ACHN (cell line): ENCODE measurements around the gene CD163L1.
"Not testable (repeated sequence)": the region's sequence is repeated elsewhere in the genome, so short reads cannot be mapped to it uniquely, and the experiment has no call there.

Experiments used
- DNase-seq: peaks from one replicate; pipeline ENCODE4 v3.0.0-alpha.2; 2015
- in situ Hi-C: cut with HindIII; loops from 2 replicates; pipeline ENCODE4 v1.10.0; 2017; ENCODE audit warnings: low sequenced_read_pairs, low pct_ligation_motif_present, low pct_unique_long_range_greater_than_20kb

CD163L1 gene

DNA sequence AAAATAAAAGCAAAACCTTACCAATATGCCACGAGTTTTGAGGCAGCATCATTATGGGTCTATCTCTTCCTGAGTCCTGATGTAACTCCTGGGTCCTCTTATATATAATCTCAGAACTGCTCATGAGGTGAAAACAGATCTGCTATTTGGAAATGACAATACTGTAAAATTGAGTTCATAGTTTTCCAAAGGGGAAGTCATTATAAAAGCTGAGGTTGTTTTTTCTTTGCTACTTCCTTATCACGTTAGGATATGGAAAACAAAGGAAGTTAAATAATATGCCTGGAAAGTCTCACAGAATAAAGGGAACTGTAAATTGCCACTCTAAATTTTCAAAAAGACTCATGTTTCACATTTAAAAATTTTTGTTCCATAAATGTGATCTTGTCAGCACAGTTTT, at the start of gene CD163L1:
Gene CD163L1 (minus strand): TSS at position 78 of the 400 bp plus-strand sequence. CDS start 26 bp downstream, at position 52.
- DNase-seq, result no peak
- in situ Hi-C loops, result no loop called here

DNA sequence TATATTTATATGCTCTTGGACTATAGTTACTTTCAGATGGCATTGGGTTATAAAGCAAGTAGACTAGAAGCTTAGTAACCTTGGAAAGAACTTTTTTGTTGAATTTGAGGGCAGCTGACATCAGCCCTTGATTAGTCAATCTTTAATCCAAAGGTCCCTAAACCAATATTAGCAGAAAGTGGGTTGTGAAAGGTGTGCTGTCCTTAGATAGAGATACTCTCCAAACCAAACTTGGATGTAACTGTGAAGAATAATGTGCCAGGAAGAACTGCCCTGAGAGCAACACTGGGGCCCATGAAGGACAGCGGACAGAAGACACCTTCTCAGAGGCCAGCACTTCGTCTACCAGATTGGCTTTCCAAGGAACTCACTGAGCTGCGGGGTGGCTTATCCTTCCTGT, 49.1 kb upstream of the CD163L1 start:
- DNase-seq, result no peak
- in situ Hi-C loops, result no loop called here

DNA sequence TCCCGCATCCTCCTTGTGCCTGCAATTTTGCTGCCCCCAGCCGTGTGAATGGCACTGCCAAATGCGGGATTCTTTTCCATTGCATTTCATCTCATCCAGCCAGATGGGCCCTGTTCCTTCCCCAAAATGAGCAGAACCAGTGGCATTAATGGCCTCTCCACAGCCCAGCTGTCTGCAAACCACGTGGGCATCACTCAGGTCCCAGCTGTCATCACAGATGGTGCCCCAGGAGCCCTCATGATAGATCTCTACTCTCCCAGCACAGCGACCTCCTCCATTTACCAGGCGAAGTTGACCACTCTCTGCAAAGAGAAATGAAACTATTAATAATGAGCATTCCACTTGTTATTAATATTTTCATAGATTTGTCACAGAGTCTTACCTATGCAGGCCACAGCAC, 42.6 kb upstream of the CD163L1 start:
- DNase-seq, result no peak
- in situ Hi-C loops, result no loop called here

DNA sequence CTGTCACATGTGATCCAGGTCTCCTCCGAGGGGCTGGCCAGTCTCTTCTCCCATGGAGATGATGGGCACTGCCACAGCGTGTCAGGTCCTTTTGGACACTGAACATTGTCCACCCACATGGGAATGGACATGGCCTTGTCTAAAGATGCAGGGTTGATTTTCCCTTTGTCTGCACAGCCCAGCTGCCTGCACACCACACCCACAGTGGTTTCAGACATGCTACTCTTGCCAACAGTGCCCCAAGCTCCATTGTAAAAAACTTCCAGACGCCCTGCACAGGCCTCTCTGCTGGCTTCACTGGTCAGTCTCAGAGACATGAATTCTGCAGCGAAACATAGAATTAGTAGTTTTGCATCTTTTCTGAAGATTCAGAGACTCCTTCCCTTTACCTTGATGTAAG, 41.1 kb upstream of the CD163L1 start:
- DNase-seq, result no peak
- in situ Hi-C loops, result no loop called here

DNA sequence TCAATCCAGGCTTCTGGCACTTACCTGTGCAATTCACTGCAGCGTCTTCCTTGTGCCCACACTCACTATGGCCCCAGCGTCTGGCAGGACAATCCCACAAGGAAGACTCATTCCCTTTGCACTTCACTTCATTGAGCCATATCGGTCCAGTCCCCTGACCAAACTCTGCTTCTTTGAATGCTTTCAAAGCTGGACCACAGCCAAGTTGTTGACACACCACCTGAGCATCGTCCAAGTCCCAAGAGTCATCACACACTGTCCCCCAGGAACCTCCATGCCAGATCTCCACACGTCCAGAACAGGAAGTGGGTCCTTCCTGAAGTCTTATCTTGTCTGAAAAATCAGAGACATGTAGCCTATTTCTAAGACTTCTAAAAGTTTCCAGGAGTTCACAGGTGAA, 39.4 kb upstream of the CD163L1 start:
- no peak for DNase-seq
- in situ Hi-C loops, result no loop called here

DNA sequence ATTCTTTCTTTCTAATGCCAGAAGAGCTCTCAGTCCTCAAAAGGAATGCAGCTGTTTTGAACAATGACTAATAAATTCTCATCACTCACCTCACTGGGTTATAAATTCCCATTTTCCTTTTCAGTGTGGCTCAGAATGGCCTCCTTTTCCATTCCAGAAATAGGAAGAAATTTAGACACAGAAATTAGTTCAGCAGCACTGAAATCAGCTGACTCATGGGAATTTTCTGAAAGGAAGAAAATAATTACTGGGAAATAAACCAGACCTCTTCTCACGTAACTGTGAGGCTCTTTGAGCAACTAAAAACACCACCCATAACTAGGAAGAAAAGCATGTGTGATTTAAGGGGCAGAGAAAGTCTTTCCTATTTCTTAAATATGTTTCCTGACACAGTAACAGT, 35.8 kb upstream of the CD163L1 start:
- no peak for DNase-seq
- in situ Hi-C loops, result no loop called here

DNA sequence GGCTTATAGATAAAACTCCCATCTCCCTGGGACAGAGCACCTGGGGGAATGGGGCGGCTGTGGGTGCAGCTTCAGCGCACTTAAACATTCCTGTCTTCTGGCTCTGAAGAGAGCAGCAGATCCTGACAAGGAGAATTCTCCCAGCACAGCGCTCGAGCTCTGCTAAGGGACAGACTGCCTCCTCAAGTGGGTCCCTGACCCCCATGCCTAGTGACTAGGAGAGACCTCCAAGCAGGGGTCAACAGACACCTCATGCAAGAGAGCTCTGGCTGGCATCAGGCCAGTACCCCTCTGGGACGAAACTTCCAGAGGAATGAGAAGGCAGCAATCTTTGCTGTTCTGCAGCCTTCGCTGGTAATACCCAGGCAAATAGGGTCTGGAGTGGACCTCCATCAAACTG, 28.1 kb upstream of the CD163L1 start:
- in situ Hi-C loops, result no loop called here
- DNase-seq, result no peak

DNA sequence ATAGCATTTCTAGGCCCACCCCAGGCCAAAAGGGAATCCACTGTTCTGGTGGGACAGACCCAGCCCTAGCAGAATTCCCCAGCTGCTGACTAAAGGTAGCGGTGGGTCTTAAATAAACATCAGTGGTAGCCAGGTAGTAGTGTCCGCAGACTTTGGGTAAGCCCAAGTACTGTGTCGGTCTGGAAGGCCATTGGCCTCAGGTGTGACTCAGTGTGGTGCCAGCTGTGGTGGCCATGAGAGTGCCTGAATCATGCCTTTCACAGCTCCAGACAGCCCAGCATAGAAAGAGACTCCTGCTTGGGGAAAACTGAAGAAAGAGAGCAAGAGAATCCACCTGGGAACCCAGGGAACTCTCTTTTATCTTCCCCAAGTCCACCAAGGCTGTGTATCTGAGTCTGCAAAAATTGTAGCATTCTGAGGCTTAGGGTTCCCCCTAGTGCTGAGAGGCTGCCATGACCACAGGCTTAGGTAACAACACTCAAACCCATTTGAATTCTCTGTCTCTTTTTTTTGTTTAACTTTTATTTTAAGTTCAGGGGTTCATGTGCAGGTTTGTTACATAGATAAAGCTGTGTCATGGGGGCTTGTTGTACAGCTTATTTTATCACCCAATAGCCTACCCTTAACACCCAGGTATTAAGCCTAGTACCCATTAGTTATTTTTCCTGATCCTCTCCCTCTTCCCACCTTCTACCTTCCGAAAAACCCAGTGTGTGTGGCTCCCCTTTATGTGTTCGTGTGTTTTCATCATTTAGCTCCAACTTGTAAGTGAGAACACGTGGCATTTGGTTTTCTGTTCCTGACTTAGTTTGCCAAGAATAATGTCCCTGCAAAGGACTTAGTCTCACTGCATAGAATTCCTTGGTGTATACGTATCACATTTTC, 16.7 kb upstream of the CD163L1 start:
- in situ Hi-C loops, result no loop called here
- peak; percentile 55 for DNase-seq

DNA sequence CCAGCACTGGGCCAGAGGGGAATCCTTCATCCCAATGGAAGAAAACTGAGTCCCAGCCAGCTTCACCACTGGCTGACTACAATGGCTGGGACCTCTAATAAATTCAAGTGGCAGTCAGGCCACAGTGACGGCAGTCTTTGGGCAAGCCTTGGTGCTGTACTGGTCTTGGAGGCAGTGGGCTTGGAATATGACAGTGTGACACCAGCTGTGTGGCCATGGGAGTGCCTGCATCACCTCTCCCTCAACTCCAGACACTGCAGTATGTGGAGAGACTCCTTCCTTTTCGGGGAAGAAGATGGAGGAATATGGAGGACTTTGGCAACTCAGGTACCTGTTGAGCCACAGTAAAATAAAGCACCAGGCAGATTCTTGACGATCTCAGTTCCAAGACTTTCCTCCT, 16.0 kb upstream of the CD163L1 start:
- in situ Hi-C loops, result no loop called here
- no peak for DNase-seq

DNA sequence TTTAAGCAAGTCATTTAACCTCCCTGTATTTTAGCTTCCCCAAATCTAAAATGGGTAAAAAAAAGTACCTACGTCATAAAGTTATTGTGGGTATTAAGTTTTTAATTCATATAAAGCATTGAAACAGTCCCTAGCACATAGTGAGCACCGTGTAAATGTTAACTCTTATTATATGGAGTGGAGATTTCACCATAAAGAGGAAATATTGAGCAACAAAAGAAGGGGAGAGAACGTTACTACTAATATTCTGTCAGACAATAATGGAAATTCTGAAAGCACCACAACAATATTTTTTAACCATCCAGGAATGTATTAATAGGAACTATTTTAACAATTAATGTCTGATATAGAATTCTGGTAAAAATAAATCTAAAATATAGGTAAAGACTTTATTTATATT, 7.8 kb upstream of the CD163L1 start:
- in situ Hi-C loops, result no loop called here

DNA sequence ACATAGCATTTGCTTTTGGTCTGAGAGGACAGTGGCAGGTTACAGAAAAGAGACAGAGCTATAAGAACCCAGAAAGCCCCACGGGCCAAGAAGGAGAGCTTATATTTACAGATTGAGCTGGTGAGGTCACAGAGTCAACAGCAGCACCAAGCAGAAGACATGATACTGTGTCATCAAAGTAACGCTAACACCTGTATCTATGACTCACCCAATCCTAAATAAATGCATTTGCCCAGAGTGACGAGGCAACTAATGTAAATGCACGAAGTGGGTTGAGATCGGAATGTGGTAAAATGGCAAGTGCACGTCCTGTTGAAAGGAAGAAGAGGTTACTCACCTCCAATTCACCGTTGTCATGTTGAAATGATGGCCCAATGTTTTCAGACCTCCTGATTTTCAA, 6.7 kb upstream of the CD163L1 start:
- in situ Hi-C loops, result no loop called here
- DNase-seq, result no peak

More for the DNA sequence above, 7.8 kb upstream of the CD163L1 start:
- DNase-seq, result no peak

DNA sequence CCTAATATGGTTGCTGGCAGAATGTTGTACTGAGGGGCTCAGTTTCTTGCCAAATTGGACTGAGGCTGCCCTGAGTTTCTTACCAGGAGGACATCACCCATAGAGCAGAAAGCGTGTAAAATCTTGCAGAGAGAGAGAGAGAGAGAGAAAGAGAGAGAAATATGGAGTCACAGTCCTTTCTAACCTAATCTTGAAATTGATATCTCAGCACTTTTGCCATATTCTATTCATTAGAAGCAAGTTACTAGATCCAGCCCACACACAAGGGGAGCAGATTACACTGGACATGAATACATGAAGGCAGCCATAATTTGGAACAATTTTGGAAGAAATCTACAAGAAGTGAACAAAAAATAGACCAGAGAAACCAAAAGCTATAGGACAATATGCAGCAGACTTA, 4.1 kb upstream of the CD163L1 start:
- no peak for DNase-seq
- in situ Hi-C loops, result no loop called here

DNA sequence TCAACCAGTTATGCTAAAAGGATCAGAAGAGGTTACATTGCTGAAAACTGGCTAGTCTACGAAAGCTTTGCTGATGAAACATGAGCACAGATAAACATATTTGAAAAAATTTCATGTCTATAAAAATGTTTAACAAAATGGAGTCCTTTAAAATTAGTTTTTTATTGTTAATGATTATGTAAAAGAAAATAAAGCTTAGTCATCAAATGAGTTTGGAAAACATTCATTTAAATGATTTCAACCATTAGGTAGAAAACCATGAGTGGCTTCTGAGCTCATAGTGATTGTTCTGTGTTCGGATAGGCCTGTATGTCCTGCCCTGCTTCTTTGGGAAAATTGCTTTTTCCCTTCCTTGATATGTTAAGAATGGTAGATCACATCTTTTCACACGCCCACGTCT, 584 bp upstream of the CD163L1 start:
- in situ Hi-C loops, result no loop called here
- no peak for DNase-seq

DNA sequence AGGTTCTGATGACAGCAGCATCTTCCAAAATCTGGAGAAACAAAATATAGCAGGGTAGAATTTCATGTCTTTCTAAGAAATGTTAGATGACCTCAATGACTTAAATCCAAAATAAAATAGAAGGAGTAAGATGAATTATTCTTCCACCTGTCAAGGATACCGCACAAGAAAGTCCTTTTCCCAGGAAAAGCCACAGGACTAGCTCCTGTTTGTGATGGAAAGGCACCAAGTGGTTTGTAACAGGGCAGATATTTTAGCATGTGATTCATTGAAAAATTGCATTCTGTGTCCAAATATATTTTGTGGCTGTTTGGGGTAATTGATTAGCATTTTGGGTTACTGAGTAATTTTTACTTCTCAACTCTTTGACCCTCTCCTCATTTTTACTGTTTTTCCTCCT, 2.7 kb downstream of the CD163L1 start:
- no peak for DNase-seq
- in situ Hi-C loops, result no loop called here

DNA sequence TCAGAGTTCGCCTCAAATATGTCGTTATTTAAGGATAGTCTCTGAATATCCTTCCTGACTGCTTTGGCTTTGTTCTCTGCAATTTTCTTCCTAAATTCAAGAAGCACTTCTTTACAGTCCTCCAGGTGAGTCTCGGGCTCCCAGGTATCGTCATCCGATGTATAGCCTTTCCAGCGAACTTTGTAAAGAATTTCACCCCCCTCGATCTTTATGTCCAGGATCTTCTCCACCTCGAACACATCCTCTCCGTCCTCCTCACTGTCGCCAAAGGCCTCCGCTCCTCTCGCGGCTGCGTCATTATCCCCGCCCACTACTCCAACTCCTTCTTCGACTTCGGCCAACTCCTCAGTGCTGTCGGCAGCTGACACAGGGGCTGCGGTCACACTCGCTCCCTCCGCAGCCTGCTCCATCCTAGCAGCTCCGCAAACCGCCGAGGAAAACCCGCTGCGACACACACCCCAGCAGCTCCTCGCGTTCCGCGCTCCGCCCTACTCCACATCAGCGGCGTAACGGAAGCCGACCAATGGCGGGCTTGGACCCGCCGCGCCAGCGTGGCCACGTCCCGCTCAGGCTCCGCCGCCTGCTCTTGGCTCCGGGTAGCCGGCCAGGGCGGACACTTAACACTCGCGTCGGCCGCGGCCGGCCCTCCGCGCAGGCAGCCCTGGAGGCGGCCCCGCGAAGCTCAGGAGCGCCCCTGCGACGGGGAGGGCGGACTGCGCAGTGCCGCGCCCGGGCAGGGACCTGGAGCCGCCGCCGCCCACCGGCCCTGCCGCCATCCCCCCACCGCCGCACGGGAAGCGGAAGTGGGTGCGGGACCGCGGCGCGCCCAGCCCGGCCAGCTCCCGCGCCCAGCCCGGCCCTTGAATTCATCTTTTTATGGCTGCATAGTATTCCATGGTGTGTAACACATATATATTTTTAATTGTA, 4.1 kb downstream of the CD163L1 start:
- no peak for DNase-seq
- in situ Hi-C loops, result no loop called here

DNA sequence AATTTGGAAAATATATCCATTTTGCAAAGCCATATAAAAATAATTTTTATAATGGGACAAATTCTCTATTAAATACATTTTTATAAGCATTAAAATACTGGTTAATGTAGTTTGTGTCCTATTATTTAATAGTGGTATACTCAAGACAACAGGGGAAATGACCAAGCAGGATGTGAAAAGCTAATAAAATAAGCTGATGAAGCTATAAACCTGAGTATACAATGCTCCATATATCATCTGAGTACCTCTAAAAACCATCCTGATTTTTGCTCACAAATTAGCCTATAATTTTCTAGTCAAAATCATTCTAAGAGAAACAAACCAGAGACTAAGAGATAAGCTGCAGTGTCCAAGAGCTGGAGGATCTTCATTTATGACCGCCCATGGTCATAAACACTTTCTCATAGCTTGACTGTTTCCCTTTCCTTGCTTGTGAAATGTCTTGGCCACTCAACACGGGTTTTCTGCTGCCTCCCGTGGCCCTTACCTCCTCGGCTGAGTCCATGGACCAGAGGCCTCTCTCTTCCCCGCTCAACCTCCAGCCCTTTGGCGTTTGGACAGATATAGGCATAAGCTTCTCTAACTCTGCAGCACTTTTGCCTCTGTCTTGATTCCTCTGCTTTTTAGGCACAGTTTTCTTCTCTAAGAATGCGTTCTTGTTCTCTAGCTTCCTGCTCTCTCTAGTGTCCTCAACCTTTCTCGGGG, 5.5 kb downstream of the CD163L1 start:
- DNase-seq, in situ Hi-C loops: not testable (repeated sequence)

DNA sequence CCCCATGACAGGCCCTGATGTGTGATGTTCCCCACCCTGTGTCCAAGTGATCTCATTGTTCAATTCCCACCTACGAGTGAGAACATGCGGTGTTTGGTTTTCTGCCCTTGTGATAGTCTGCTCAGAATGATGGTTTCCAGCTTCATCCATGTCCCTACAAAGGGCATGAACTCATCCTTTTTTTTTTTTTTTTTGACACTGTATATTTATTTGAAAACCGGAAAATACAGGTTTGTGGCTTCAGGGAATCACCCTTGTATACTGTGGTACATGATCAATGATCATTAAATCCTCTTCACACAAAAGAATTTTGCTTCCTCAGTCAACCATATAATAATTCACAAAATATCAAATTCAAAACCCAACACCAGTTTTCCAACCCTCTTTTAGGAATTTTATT, 6.5 kb downstream of the CD163L1 start:
- DNase-seq, in situ Hi-C loops: not testable (repeated sequence)

DNA sequence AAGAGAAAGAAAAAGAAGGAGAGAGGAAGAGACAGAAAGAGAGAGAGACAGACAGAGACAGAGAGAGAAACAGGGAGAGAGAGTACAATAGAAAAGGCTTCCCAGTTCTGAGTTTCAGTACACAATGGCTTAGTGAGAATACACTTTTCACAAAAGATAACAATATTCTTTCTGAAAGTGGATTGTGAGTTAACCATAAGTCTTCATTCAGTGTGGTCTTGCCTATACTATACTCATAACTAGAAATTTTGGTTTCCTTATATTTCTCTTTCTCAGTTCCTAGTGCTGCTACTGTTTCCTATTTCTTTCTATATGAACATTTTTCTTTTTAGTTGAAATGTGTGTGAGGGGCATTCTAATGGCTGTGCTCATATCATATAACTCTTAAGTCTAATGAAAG, 9.3 kb downstream of the CD163L1 start:
- DNase-seq, result no peak
- in situ Hi-C loops, result no loop called here

DNA sequence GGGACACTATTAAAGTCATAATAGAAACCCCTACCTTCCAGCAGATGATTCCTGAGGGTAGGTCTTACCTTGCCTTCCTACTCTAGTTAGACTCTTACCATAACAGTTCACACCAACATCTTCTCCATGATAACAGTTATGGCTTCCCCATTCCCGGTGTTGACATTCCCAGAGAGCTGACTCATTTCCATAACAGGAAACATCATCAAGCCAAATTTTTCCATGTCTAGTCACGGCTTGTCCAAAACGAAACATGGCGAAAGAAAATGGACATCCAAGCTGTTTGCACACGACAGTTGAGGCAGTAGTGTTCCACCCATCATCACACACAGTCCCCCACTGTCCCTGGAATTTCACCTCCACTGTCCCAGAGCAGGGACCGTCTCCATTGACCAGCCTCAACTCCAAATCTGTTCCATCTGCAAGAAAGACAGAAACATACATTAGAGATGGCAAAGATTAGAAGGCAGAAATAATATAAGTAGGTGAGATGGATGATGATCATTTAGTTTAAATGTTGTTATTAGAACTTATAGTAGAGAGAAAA, 10.6 kb downstream of the CD163L1 start:
- DNase-seq, result peak; percentile 34

More for the DNA sequence above, 10.6 kb downstream of the CD163L1 start:
- in situ Hi-C loops, result no loop called here
